22Rv1 (cell line): ENCODE data around the gene EEPD1.

Experiments
- ZFX ChIP-seq: fragments of 450-650 bp; IDR thresholded peaks from 2 replicates; pipeline ENCODE4 v1.6.1; 2017; ENCODE audit warnings: antibody characterized with exemption, borderline replicate concordance
- TF ChIP-seq, protein P1 (sequence below): fragments of 450-650 bp; IDR thresholded peaks from 2 replicates; pipeline ENCODE4 v1.5.1; 2017; ENCODE audit warnings: mild to moderate bottlenecking

DNA sequence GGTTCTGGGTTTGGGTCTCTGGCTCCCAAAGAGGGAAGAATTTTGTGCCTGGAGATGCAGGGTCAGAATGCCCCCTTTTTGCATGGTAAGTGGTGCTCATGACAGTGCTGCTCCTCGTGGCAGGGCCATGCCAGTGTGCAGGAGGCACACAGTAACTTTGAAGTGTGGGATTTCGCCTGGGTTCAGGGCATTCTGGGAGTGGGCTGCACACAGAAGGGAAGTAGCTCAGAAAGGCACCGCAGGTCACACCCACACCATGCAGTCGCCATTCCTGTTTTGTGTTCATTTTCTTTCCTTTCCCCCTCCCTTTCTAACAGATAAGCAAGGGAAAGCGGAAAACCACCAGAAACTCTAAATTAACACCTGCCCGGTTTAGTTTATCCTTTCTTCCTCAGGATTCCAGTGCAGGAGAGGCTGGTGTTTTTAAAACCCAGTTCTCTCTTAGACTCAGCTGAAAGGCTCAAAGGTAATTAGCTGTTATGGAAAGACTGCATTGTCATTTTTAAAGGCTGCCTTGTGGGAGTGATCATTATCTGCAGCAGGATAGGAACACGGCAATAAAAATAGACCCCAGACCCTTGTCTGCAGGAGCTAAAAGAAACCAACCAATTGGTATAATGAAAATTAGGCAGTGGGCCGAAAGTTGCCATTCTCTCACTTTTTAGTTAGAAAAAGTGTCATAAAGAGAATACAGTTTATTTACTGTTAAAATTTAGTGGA, 50.2 kb downstream of the EEPD1 start:
- TF ChIP-seq, protein P1, sequence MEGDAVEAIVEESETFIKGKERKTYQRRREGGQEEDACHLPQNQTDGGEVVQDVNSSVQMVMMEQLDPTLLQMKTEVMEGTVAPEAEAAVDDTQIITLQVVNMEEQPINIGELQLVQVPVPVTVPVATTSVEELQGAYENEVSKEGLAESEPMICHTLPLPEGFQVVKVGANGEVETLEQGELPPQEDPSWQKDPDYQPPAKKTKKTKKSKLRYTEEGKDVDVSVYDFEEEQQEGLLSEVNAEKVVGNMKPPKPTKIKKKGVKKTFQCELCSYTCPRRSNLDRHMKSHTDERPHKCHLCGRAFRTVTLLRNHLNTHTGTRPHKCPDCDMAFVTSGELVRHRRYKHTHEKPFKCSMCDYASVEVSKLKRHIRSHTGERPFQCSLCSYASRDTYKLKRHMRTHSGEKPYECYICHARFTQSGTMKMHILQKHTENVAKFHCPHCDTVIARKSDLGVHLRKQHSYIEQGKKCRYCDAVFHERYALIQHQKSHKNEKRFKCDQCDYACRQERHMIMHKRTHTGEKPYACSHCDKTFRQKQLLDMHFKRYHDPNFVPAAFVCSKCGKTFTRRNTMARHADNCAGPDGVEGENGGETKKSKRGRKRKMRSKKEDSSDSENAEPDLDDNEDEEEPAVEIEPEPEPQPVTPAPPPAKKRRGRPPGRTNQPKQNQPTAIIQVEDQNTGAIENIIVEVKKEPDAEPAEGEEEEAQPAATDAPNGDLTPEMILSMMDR, result no peak
- no peak for TF ChIP-seq ZFX
